ENCODE data around the gene SYT7. TPM values are rescaled to one million over a fixed set of nuclear protein-coding genes. Genes with fewer than 3 reads are reported as not detected.

SYT7 gene
- total RNA-seq, 4 donors from 2014 or later = 2.1 to 10.0 (median 5.9) TPM

GRCh38 chr11:61627850-61628661 is 47.2 kb upstream of the SYT7 start:
- H3K36me3 ChIP-seq = no peaks in the 10 kb centered on the region
- no peaks in the 10 kb centered on the region for H3K4me1 ChIP-seq
- no peaks in the 10 kb centered on the region for H3K9me3 ChIP-seq
- no peak overlapping the region for H3K27ac ChIP-seq
- H3K27me3 ChIP-seq = no peaks in the 10 kb centered on the region
- TF ChIP-seq CTCF (IDR thresholded peaks at IDR 0.05) (peak; percentile 63 to 82 (median 74)), POLR2A (IDR thresholded peaks at IDR 0.05) (no peak)
- H3K4me3 ChIP-seq = no peak overlapping the region
- DNase-seq = peak; percentile 69 to 83
- intact Hi-C loops (cut with DNase I; ENCODE audit: low total_unique reads) = no loop called here

- intact Hi-C loops (cut with DNase I; ENCODE audit: low total_unique reads) = no loop called here
- H3K27me3 ChIP-seq = no peaks in the 10 kb centered on the region
These were observed 45.9 kb upstream of the SYT7 start for GRCh38 chr11:61626580-61627380.

GRCh38 chr11:61625525-61625924 is 44.6 kb upstream of the SYT7 start:
- intact Hi-C loops (cut with DNase I; ENCODE audit: low total_unique reads) = no loop called here
- no peaks in the 10 kb centered on the region for H3K27me3 ChIP-seq

More at GRCh38 chr11:61626580-61627380, 45.9 kb upstream of the SYT7 start:
- Histone ChIP-seq H3K4me1 (no peaks in the 10 kb centered on the region), H3K4me3 (no peak overlapping the region), H3K9me3 (no peaks in the 10 kb centered on the region), H3K36me3 (no peaks in the 10 kb centered on the region), H3K27ac (no peak overlapping the region)
- no peak for DNase-seq
- TF ChIP-seq CTCF (IDR thresholded peaks at IDR 0.05) (no peak), POLR2A (IDR thresholded peaks at IDR 0.05) (no peak)

GRCh38 chr11:61621917-61622585 is 41.2 kb upstream of the SYT7 start:
- intact Hi-C loops (cut with DNase I; ENCODE audit: low total_unique reads) = no loop called here
- no peak for DNase-seq
- H3K36me3 ChIP-seq = no peaks in the 10 kb centered on the region

More at GRCh38 chr11:61625525-61625924, 44.6 kb upstream of the SYT7 start:
- Histone ChIP-seq H3K4me3 (no peak overlapping the region), H3K4me1 (no peaks in the 10 kb centered on the region), H3K27ac (no peak overlapping the region), H3K36me3 (no peaks in the 10 kb centered on the region), H3K9me3 (no peaks in the 10 kb centered on the region)
- TF ChIP-seq POLR2A (IDR thresholded peaks at IDR 0.05) = no peak
- no peak for TF ChIP-seq CTCF (IDR thresholded peaks at IDR 0.05)
- DNase-seq = no peak

More at GRCh38 chr11:61621917-61622585, 41.2 kb upstream of the SYT7 start:
- TF ChIP-seq POLR2A (IDR thresholded peaks at IDR 0.05) (no peak), CTCF (IDR thresholded peaks at IDR 0.05) (no peak)
- Histone ChIP-seq H3K4me1 (no peaks in the 10 kb centered on the region), H3K27ac (no peak overlapping the region), H3K9me3 (no peaks in the 10 kb centered on the region), H3K27me3 (no peaks in the 10 kb centered on the region), H3K4me3 (no peak overlapping the region)
